ENCODE results near the gene PNPLA5. TPM values are rescaled to one million over a fixed set of nuclear protein-coding genes. Genes with fewer than 3 reads are reported as not detected.

The PNPLA5 gene
- total and polyA plus RNA-seq, 4 experiments from 2014 or later = not detected

DNA sequence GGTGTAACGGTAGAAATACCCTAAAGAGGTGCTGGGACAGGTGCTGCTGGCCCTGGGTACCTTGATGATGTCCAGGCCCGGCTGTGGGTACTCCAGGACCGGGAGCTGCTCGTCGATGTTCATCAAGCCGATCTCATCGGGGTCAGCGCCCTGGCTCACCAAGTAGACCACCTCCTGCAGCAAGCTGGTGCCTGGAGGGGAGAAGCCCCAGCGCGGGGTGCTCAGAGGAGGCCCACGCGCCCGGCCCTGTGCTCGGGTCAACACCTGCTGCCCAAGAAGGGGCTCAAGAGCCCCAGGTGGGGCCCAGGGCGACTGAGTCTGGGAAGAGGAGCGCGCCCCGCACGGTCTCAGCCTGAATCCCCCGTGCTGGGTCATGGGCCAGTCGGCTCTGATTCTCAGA, 50.1 kb downstream of the PNPLA5 start:
- no peaks in the 10 kb centered on the region for H3K4me1 Mint-ChIP-seq
- intact Hi-C loops (cut with micrococcal nuclease) = no loop called here
- no peaks in the 10 kb centered on the region for H3K4me1 ChIP-seq (ENCODE audit: insufficient read depth, low read length)
- H3K27ac Mint-ChIP-seq = no peak overlapping the region
- ChIA-PET POLR2A (ENCODE audit: partially characterized antibody) (no interaction called here), CTCF (ENCODE audit: partially characterized antibody) (no interaction called here)
- no peaks in the 10 kb centered on the region for H3K36me3 Mint-ChIP-seq
- H3K4me3 ChIP-seq (ENCODE audit: low read length in 2 of 2) = no peak overlapping the region
- no peaks in the 10 kb centered on the region for H3K9me3 Mint-ChIP-seq
- no peak overlapping the region for H3K27ac ChIP-seq (ENCODE audit: low read depth, low read length)
- H3K27me3 Mint-ChIP-seq = peaks cover 0 to 7% of the 10 kb centered on the region in 2 donors
- no peaks in the 10 kb centered on the region for H3K27me3 ChIP-seq (ENCODE audit: insufficient read depth, low read length)
- no peak for DNase-seq
- H3K4me3 Mint-ChIP-seq = no peak overlapping the region
- H3K9me3 ChIP-seq (ENCODE audit: control insufficient read depth in 1 of 2, low read length in 2 of 2) = no peaks in the 10 kb centered on the region
- H3K36me3 ChIP-seq (ENCODE audit: insufficient read depth, low read length) = no peaks in the 10 kb centered on the region

DNA sequence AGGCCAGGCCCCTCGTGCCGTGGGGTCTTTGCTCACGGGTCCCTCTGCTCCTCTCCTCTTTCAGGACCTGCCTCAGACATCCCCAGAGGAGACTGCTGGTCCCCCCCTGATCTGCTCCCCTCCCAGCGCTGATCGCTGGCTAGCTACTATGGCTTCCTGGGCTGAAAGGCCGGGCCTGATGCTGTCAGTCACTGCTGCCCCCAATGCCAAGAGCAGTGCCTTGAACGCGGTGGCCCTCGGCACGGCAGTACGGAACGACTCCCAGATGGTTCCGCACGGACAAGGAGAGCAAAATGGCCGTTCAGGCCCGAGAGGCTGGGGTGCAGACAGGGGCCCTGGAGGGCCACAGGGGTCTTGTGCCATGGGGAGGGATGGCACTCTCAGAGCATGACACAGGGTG, 51.0 kb downstream of the PNPLA5 start:
- DNase-seq = no peak

GRCh38 chr22:43840431-43840830, 51.4 kb downstream of the PNPLA5 start:
- intact Hi-C loops (cut with micrococcal nuclease) = no loop called here
- Mint-ChIP-seq H3K4me1 (no peaks in the 10 kb centered on the region), H3K4me3 (no peak overlapping the region), H3K27me3 (peaks cover 0 to 2% of the 10 kb centered on the region in 2 donors), H3K36me3 (no peaks in the 10 kb centered on the region), H3K27ac (no peak overlapping the region), H3K9me3 (no peaks in the 10 kb centered on the region)
- Histone ChIP-seq H3K27ac (ENCODE audit: low read depth, low read length) (no peak overlapping the region), H3K4me3 (ENCODE audit: low read length in 2 of 2) (no peak overlapping the region), H3K36me3 (ENCODE audit: insufficient read depth, low read length) (no peaks in the 10 kb centered on the region), H3K27me3 (ENCODE audit: insufficient read depth, low read length) (no peaks in the 10 kb centered on the region), H3K4me1 (ENCODE audit: insufficient read depth, low read length) (no peaks in the 10 kb centered on the region), H3K9me3 (ENCODE audit: control insufficient read depth in 1 of 2, low read length in 2 of 2) (no peaks in the 10 kb centered on the region)
- ChIA-PET CTCF (ENCODE audit: partially characterized antibody) (no interaction called here), POLR2A (ENCODE audit: partially characterized antibody) (no interaction called here)
- DNase-seq = no peak

More for the DNA sequence above, 51.0 kb downstream of the PNPLA5 start:
- no peaks in the 10 kb centered on the region for H3K4me1 Mint-ChIP-seq
- H3K36me3 Mint-ChIP-seq = no peaks in the 10 kb centered on the region
- no peak overlapping the region for H3K4me3 Mint-ChIP-seq
- Histone ChIP-seq H3K27ac (ENCODE audit: low read depth, low read length) (no peak overlapping the region), H3K4me3 (ENCODE audit: low read length in 2 of 2) (no peak overlapping the region), H3K4me1 (ENCODE audit: insufficient read depth, low read length) (no peaks in the 10 kb centered on the region), H3K9me3 (ENCODE audit: control insufficient read depth in 1 of 2, low read length in 2 of 2) (no peaks in the 10 kb centered on the region), H3K36me3 (ENCODE audit: insufficient read depth, low read length) (no peaks in the 10 kb centered on the region), H3K27me3 (ENCODE audit: insufficient read depth, low read length) (no peaks in the 10 kb centered on the region)
- ChIA-PET CTCF (ENCODE audit: partially characterized antibody) (no interaction called here), POLR2A (ENCODE audit: partially characterized antibody) (no interaction called here)
- no peak overlapping the region for H3K27ac Mint-ChIP-seq
- intact Hi-C loops (cut with micrococcal nuclease) = no loop called here
- no peaks in the 10 kb centered on the region for H3K9me3 Mint-ChIP-seq
- peaks cover 0 to 2% of the 10 kb centered on the region in 2 donors for H3K27me3 Mint-ChIP-seq

DNA sequence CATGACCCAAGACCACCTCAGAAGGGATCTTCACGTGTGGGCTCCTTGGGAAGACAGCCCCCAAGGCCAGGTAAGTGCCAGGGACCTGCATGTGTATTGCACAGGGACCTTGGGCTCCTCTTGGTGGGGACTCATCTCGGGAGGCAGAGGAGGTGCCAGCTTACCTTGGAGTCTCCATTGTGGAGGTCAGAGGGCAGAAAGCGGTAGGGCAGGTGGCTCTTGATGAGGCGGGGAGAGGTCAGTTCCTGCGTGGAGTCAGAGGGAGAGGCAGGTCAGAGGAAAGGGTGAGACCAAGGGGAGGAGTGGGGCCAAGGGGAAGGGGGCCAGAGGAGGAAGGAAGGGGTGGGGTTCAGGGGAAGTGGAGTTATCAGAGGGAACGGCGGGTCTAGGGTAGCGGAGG, 52.0 kb downstream of the PNPLA5 start:
- ChIA-PET CTCF (ENCODE audit: partially characterized antibody) (no interaction called here), POLR2A (ENCODE audit: partially characterized antibody) (no interaction called here)
- Mint-ChIP-seq H3K4me1 (no peaks in the 10 kb centered on the region), H3K27me3 (peaks cover 0 to 5% of the 10 kb centered on the region in 2 donors), H3K9me3 (no peaks in the 10 kb centered on the region), H3K4me3 (no peak overlapping the region), H3K27ac (no peak overlapping the region), H3K36me3 (no peaks in the 10 kb centered on the region)
- Histone ChIP-seq H3K27me3 (ENCODE audit: insufficient read depth, low read length) (no peaks in the 10 kb centered on the region), H3K9me3 (ENCODE audit: control insufficient read depth in 1 of 2, low read length in 2 of 2) (no peaks in the 10 kb centered on the region), H3K4me1 (ENCODE audit: insufficient read depth, low read length) (no peaks in the 10 kb centered on the region), H3K4me3 (ENCODE audit: low read length in 2 of 2) (no peak overlapping the region), H3K27ac (ENCODE audit: low read depth, low read length) (no peak overlapping the region), H3K36me3 (ENCODE audit: insufficient read depth, low read length) (no peaks in the 10 kb centered on the region)
- intact Hi-C loops (cut with micrococcal nuclease) = no loop called here
- DNase-seq = no peak

GRCh38 chr22:43838571-43839307, 53.1 kb downstream of the PNPLA5 start:
- Mint-ChIP-seq H3K4me3 (no peak overlapping the region), H3K27me3 (peaks cover 0 to 5% of the 10 kb centered on the region in 2 donors), H3K27ac (no peak overlapping the region), H3K9me3 (no peaks in the 10 kb centered on the region), H3K4me1 (no peaks in the 10 kb centered on the region), H3K36me3 (no peaks in the 10 kb centered on the region)
- no peaks in the 10 kb centered on the region for H3K4me1 ChIP-seq (ENCODE audit: insufficient read depth, low read length)
- no peaks in the 10 kb centered on the region for H3K9me3 ChIP-seq (ENCODE audit: control insufficient read depth in 1 of 2, low read length in 2 of 2)
- ChIA-PET CTCF (ENCODE audit: partially characterized antibody) (no interaction called here), POLR2A (ENCODE audit: partially characterized antibody) (no interaction called here)
- H3K27ac ChIP-seq (ENCODE audit: low read depth, low read length) = no peak overlapping the region
- DNase-seq = no peak
- no peak overlapping the region for H3K4me3 ChIP-seq (ENCODE audit: low read length in 2 of 2)
- intact Hi-C loops (cut with micrococcal nuclease) = no loop called here
- H3K27me3 ChIP-seq (ENCODE audit: insufficient read depth, low read length) = no peaks in the 10 kb centered on the region
- no peaks in the 10 kb centered on the region for H3K36me3 ChIP-seq (ENCODE audit: insufficient read depth, low read length)

GRCh38 chr22:43838161-43838560, 53.7 kb downstream of the PNPLA5 start:
- Mint-ChIP-seq H3K4me1 (no peaks in the 10 kb centered on the region), H3K36me3 (no peaks in the 10 kb centered on the region), H3K27ac (no peak overlapping the region), H3K4me3 (no peak overlapping the region), H3K9me3 (no peaks in the 10 kb centered on the region), H3K27me3 (peaks cover 0 to 6% of the 10 kb centered on the region in 2 donors)
- no peak overlapping the region for H3K27ac ChIP-seq (ENCODE audit: low read depth, low read length)
- no peak for DNase-seq
- ChIA-PET POLR2A (ENCODE audit: partially characterized antibody) (no interaction called here), CTCF (ENCODE audit: partially characterized antibody) (no interaction called here)
- intact Hi-C loops (cut with micrococcal nuclease) = no loop called here
- H3K27me3 ChIP-seq (ENCODE audit: insufficient read depth, low read length) = no peaks in the 10 kb centered on the region
- H3K4me1 ChIP-seq (ENCODE audit: insufficient read depth, low read length) = no peaks in the 10 kb centered on the region
- H3K4me3 ChIP-seq (ENCODE audit: low read length in 2 of 2) = no peak overlapping the region
- no peaks in the 10 kb centered on the region for H3K9me3 ChIP-seq (ENCODE audit: control insufficient read depth in 1 of 2, low read length in 2 of 2)
- H3K36me3 ChIP-seq (ENCODE audit: insufficient read depth, low read length) = no peaks in the 10 kb centered on the region

DNA sequence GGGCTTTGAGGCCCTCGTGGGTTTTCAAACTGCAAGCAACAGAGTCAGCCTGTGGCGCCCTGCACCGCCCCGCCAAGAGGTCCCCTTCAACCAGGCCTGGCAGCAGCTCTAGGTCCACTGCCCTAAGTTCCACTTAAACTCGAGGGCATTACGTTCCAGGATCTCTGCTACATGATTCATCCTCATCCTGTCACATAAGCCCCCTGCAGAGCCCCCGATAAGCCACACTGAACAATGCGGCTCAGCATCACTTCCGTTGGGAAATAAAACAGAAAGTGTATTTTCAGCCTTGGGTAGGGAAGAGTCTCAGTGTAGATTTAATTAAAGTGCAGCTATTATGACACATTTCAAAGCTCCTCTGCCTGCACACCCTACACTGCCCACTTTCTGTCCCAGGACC, 54.1 kb downstream of the PNPLA5 start:
- H3K27me3 Mint-ChIP-seq = peaks cover 2 to 11% of the 10 kb centered on the region in 2 donors
- H3K36me3 Mint-ChIP-seq = no peaks in the 10 kb centered on the region

GRCh38 chr22:43835736-43836135, 56.1 kb downstream of the PNPLA5 start:
- H3K27ac ChIP-seq (ENCODE audit: low read depth, low read length) = no peak overlapping the region
- Mint-ChIP-seq H3K4me3 (no peak overlapping the region), H3K36me3 (no peaks in the 10 kb centered on the region), H3K27me3 (peaks cover 2 to 11% of the 10 kb centered on the region in 2 donors), H3K27ac (no peak overlapping the region), H3K4me1 (no peaks in the 10 kb centered on the region), H3K9me3 (no peaks in the 10 kb centered on the region)
- no peak overlapping the region for H3K4me3 ChIP-seq (ENCODE audit: low read length in 2 of 2)
- CTCF ChIA-PET (ENCODE audit: partially characterized antibody) = no interaction called here
- POLR2A ChIA-PET (ENCODE audit: partially characterized antibody) = no interaction called here
- intact Hi-C loops (cut with micrococcal nuclease) = no loop called here
- no peak for DNase-seq
- H3K4me1 ChIP-seq (ENCODE audit: insufficient read depth, low read length) = no peaks in the 10 kb centered on the region
- no peaks in the 10 kb centered on the region for H3K27me3 ChIP-seq (ENCODE audit: insufficient read depth, low read length)
- H3K9me3 ChIP-seq (ENCODE audit: control insufficient read depth in 1 of 2, low read length in 2 of 2) = no peaks in the 10 kb centered on the region
- no peaks in the 10 kb centered on the region for H3K36me3 ChIP-seq (ENCODE audit: insufficient read depth, low read length)

More for the DNA sequence above, 54.1 kb downstream of the PNPLA5 start:
- Histone ChIP-seq H3K4me3 (ENCODE audit: low read length in 2 of 2) (no peak overlapping the region), H3K27me3 (ENCODE audit: insufficient read depth, low read length) (no peaks in the 10 kb centered on the region), H3K36me3 (ENCODE audit: insufficient read depth, low read length) (no peaks in the 10 kb centered on the region), H3K27ac (ENCODE audit: low read depth, low read length) (no peak overlapping the region), H3K9me3 (ENCODE audit: control insufficient read depth in 1 of 2, low read length in 2 of 2) (no peaks in the 10 kb centered on the region), H3K4me1 (ENCODE audit: insufficient read depth, low read length) (no peaks in the 10 kb centered on the region)
- intact Hi-C loops (cut with micrococcal nuclease) = no loop called here
- Mint-ChIP-seq H3K4me3 (no peak overlapping the region), H3K9me3 (no peaks in the 10 kb centered on the region), H3K27ac (no peak overlapping the region), H3K4me1 (no peaks in the 10 kb centered on the region)
- no peak for DNase-seq
- POLR2A ChIA-PET (ENCODE audit: partially characterized antibody) = no interaction called here
- CTCF ChIA-PET (ENCODE audit: partially characterized antibody) = no interaction called here
